ENCODE measurements around the gene UBA5.

GRCh38 chr3:132643366-132643765, 16.8 kb upstream of the UBA5 start:
- TF ChIP-seq CTCF (IDR thresholded peaks at IDR 0.05) (no peak), POLR2A (IDR thresholded peaks at IDR 0.05) (no peak)
